ENCODE results near the gene UBASH3A.
"Not testable (repeated sequence)": the region's sequence is repeated elsewhere in the genome, so short reads cannot be mapped to it uniquely, and the experiment has no call there.

The UBASH3A gene

DNA sequence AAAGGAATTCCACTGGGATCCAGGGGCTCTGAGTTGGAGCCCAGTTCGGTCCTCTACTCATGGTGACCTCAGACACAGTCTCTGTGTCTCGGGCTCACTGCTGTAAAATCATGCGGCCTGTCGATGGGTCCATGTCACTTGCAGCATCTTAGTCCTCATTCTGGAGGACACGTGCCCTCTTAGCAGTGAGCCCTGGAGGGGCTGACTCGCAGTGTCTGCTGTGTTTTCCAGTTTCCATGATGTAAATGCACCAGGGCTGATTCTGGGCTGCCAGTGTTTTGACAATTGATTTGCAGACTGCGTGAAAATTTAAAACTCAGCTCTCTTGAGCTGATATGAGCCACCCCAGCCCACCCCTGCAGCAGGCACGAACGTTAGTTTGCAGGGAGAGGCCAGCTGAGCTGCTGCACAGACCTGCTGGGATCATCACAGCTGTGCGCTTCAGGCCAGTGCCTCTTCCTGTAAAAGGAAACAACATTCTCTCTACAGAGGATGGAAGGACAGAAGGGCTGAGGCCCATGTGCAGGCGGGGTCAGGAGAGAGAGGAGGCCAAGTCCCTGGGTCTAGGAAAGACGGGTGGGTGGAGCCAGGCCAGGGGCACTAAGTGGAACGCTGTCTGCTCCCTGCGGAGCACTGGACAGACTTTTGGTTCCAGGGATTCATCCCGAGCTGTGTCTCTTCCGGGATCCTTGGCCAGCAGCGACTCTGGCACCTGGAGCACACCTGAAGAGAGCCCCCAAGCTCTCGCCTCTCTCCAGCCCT, 49.7 kb downstream of the UBASH3A start:
- no peak for DNase-seq

DNA sequence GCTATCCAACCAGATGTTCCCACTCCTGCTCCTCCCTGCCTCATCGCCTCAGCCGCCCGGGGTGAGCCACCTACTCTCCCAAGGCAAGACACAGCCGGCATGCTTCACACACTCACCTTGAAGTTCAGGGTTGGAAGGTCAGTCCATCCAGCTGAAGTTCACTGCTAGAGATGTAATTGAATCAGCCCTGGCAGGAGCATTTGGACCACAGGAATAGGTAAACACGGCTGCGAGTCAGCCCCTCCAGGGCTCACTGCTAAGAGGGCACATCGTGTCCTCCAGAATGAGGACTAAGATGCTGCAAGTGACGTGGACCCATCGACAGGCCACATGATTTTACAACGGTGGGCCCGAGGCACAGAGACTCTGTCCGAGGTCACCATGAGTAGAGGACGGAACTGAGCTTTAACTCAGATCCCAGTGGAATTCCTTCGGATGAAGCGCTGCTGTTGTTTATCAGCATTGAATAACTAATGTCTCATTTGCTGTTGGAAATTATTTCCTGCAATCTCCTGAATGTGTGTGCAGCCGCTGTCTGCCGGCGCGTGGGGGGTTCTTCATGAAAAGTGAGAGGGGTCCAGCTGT, 50.4 kb downstream of the UBASH3A start:
- no peak for DNase-seq

DNA sequence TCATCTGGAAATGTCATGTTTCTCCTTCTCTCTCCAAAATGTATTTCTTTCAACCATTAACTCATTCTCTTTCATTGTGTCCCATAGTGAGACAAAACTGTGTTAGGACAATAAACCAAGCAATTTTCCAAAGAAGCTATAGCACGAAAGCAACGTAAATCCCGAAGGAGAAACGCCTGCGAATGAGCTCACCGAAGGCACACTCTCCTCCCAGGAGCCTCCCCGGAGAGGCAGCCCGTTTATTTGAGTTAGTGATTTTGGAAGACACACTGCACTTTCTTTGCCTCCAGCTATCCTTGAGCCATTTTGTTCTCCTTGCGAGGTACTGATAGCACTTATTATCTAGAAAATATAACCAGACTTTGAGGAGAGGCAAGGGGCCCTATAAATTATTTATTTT, 51.1 kb downstream of the UBASH3A start:
- no peak for DNase-seq

DNA sequence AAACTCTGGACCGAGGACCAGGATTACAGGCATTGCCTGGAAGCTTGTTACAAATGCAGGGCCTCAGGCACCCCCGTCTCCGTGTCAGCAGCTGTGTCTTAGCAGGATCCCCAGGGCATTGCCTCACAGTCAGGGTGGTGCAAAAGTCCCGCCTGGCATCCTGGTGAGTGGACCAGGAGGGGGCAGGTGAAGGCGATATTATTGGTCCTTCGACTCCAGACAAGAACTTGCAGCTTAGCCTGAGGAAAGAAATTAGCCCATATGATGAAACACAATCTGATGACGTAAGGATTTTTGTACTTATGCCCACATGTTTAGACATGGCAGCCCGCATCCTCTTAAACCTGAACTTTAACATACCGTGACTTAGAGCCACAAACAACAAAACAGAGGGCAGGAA, 51.5 kb downstream of the UBASH3A start:
- no peak for DNase-seq

DNA sequence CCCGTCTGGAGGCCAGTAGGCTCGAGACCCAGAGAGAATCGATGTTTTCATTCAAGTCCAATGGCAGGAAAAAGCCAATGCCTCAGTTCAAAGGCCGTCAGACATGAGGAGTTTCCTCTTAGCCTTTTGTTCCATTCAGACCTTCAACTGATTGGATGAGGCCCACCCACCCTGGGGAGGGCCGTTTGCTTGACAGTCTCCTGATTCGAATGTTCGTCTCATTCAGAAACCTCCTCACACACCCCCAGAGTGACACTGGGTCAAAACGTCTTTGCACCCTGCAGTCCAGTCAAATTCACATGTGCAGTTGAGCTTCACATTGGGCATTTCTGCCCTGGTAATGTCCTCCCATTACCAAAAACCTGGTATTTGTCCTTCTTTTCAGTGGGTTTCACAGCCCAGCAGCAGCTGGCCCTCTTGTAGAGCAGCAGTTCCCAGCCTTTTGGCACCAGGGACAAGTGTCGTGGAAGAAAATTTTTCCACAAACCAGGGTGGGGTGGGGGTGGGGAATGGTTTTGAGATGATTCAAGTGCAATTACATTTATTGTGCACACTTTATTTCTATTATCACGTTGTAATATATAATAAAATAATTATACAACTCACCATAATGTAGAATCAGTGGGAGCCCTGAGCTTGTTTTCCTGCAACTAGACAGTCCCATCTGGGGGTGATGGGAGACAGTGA, 52.2 kb downstream of the UBASH3A start:
- no peak for DNase-seq

DNA sequence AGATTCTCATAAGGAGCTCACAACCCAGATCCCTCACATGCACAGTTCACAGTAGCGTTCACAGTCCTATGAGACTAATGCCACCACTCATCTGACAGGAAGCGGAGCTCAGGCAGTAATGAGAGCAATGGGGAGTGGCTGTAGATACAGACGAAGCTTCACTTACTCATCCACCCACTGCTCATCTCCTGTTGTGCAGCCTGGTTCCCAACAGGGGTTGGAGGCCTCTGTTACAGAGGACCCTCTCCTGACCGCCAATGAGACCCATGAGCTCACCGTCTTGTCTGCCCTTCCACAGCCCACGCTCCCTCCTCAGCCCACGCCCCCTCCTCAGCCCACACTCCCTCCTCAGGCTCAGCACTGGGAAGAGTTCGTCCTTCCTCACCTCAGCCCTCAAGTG, 52.8 kb downstream of the UBASH3A start:
- DNase-seq, result peak in 1 of 5 experiments; percentile 64

DNA sequence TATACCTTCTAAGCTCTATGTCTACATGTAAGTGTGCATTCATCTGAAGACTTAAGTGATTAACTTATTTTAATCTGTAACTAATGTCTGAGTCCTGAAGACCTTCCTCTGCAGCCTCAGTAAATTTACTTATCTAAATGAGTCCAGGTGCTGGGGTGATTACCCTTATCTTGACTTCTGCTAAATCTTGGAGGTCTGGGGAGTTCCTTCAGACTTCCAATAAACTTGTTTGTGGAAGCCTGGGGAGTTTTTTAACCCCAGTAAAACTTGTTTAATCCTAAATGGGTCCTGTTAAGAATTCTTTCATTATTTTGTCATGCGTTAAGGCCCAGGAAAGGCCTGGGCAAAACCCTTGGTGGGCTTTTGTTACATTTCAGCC, 55.4 kb downstream of the UBASH3A start:
- no peak for DNase-seq

DNA sequence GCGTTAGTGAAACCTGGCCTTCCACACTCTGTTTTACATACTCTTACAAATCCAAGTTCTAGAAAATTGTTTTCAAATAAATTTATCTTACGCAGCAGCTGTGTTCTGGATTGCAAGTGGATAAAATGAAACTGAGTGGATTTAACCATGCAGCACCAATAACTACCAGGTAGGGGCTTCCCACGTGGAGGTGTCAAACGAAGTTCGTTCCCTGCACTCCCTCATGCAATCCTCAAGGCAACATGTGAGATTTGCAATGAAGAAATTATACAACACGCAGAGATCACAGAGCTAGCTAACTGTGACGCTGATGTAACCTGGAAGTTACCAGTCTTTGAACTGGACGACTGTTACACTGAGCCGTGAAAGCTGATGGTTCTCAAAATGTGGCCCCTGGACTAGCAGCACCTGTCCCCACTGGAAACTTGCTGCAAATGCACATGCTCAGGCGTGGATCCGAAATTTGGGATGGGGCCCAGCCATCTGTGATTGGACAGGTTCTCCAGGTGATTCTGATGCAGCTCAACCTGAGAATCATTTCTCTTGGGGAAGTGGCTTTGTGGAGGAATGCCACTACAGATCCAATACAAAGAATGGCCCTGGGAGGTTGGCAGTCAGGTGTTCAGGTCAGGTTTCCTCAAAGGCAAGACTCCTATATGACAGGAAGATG, 56.0 kb downstream of the UBASH3A start:
- DNase-seq, result no peak

DNA sequence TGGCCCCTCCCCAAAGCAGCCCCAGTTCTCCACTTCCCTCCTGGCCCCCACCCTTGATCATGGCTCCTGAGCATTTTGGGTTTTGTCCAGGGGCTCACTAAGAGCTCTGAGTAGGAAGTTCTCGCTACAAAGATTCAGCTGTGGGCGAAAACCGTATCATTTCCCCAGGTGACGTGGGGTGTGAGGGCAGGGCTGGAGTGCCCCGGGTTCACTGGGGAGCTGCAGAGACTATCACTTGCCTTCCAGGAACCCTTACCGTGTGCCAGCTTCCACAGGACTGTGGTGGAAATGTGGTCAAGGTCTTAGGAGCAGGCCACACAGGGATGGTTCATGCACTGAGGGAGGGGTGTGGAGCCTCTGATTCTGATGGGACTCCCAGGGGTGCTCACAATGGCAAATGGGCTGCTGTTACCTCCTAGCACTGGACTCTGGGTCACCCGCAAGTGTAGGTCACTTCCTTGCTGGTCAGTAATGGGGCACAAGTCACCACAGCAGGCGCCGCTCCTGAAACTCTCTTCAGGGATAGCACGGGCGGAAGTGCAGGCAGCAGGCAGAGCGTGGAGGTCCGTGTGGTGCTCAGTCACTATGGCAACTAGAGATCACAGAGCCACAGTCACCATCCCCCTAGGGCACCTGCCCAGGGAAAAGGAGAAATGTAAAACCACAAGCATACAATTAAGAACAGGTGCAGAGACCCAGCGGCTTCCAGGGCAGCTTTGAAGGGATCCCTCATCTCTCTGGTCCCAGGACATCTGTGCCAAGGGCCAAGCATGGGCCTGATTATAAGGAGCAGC, 56.9 kb downstream of the UBASH3A start:
- DNase-seq, result peak in 1 of 5 experiments; percentile 36

DNA sequence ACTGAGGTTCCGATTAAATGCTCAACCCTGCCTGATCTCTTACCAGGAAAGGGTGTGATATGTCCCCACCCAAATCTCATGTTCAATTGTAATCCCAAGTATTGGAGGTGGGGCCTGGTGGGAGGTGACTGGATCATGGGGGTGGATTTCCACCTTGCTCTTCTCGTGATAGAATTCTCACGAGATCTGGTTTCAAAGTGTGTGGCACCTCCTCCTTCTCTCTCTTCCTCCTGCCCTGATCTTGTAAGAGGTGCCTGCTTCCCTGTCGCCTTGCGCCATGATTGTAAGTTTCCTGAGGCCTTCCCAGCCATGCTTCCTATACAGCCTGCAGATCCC, 57.5 kb downstream of the UBASH3A start:
- DNase-seq, result no peak

DNA sequence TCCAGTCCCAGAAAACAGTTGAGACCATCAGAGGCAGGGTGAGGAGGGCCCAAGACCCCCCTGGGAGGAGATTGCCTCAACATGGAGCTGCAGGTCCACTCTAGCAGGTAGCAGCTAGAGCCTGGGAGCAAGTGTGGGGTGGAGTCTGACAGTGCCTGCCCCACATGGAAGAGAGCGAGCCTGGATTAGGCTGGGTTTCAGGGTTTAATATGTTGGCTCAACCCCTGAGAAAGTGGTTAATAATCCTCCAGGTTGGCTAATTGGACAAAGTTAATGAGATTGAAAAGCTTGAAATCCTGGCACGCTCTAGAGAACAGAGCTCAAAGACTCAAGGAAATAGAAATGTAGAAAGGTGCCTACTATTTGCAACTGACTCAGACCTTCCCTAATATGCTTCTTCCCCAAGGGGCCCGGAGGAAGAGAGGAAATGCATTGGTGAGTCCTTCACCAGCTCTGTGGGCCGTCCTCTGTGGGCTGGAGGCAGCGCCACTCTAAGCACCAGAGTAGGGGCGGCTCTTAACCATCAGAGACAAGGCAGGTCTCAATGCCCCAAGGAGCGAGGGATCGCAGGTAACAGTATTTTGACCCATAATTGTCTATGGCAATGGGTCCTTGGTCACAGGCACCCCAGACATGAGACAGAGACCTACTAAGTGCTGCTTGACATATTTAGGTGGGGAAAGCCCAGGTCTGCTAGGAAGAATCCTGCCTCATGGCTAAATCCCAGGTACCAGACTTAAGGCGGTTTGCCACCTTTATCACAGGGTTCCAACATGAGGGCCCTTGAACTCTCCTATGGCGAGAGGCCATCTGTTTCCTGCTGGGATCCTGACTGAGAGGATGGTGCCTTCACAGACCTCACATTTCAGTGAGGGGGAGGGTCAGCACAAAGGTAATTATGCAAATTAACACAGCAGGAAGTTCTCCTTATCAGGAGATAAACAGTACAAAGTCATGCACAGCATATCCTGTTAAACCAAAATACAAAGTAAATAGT, 58.5 kb downstream of the UBASH3A start:
- no peak for DNase-seq

DNA sequence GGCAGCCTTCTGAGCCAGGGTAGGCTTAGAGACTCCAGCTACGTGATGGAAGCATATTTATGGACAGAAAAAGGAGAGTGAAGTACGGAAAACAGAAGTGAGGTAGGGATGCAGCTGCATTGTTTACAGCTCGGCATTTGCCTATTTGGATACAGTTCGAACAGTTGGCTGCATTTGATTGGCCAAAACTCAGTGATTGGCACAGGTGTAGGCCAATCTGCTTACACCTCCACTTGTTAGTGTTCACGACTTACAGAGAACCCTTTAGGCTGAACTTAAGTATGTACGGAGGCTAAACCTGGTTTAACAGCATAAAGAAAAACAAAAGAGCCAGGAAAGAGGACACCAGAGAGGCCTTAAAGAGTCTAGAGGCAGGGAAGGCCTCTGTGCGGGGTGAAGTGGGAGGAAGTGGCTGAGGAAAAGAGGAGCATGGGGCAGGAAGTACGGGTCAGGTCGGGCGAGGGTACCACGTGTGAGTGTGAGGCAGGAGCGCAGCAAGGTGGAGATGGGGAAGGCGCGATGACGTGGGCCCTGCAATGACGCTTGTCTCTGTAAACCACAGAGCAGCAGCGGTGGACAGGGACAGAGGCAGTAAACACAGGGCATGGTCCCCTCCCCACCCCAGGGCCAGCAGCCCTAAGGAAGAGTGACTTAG, 60.3 kb downstream of the UBASH3A start:
- peak in 4 of 5 experiments; percentile 32 to 83 (median 70) for DNase-seq

DNA sequence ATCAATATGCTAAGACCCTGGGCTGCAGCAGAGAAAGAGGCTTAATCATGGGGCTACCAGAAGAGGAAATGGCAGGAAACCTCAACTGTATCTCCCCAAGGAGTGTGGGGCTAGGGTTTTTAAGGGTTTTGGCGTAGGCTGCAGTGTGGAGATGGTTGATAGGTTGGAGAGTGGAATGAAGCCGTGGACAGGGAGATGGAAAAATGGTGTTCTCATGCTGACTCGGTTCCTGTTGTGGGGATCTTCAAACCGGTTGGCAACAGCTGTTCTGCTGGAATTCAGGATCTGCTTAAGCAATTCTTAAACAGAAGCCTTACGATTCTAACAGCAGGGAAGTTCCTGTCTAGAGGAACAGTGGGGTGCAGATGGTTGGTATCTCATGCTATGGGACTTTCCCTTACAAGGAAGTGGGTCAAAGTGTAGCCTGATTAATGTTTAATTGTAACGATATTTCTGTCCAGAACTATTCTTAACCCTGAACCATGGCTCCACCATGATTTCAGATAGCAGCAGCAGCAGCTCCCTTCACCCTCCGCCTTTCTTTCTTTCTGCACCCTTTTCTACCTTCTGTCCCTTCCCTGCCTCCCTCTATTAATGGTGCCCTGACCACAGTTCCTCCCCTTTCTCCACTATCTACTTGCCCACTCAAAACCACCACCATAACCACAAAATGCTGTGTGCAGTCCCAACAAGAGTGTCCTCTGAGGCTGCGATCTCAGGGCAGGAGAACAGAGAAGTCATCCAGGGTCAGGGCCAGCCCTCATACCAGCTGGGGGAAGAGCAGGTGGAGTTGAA, 61.5 kb downstream of the UBASH3A start:
- DNase-seq, result no peak

DNA sequence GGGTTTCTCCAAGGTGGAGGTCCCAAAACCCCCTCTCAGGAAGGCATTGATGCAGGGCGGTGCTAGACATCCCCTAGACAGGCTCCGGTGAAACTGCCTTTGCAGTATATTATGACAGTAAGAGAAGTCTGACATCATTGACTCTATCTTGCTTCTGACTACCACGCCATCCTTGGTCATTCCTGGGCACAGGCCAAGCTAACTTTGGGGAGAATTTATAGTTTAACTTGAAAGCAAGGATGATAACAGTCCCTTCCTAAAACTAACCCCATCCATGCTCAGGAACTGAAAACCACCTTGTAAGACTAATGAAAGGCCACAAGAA, 62.1 kb downstream of the UBASH3A start:
- no peak for DNase-seq

DNA sequence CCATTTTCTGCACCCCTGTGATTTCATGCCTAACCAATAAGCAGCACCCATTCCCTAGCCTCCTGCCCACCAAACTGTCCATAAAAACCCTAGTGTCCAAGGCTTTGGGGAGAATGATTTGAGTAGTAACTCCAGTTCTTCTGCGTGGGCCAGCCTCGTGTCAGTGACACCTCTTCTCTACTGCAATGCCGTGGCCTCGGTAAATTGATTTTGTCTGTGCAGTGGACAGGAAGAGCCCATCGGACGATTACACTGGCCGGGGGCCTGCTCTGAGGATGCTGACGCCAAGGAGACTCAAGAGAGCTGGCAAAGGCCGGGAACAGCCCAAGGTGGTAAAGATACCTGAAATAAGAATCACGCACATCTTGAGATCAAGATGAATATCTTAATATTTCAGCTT, 63.0 kb downstream of the UBASH3A start:
- DNase-seq, result no peak

DNA sequence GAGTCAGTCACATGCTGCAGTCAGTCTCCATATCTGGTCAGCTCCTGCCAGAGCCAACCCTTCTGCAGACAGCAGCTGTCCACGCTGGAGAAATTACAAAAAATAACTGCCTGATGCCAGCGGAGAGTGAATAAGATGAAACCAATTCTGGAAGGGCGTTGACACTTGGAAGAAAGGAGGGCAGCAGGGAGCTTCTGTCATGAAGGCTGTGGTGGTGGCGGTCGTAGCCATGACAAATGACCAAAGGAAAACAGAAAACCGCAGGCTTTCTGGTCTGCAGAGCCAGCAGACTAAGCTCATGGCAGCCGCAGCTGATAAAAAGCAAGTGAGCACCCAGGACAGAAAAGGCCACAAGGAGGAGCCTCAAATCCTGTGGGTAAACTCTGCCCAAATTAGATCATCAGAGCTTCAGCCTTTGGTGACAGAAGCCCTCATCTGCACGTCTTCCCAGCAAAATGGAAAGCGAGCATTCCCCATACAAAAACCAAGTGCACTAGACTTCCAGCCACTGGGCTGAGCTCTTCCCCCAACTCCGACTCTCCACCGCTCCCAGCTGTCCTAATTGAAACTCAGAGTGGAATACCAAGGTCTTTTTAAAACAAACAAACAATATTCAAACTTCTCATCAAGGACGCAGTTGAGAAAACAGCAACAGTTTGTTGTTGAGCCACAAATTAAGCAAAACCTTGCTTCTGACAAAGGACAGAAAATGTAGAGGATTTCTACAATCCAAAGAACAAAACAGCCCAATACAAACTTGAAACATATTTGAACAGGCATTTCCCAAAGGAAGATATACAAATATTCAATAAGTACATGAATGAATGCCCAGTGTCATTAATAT, 63.7 kb downstream of the UBASH3A start:
- DNase-seq, result peak in 1 of 5 experiments; percentile 30

DNA sequence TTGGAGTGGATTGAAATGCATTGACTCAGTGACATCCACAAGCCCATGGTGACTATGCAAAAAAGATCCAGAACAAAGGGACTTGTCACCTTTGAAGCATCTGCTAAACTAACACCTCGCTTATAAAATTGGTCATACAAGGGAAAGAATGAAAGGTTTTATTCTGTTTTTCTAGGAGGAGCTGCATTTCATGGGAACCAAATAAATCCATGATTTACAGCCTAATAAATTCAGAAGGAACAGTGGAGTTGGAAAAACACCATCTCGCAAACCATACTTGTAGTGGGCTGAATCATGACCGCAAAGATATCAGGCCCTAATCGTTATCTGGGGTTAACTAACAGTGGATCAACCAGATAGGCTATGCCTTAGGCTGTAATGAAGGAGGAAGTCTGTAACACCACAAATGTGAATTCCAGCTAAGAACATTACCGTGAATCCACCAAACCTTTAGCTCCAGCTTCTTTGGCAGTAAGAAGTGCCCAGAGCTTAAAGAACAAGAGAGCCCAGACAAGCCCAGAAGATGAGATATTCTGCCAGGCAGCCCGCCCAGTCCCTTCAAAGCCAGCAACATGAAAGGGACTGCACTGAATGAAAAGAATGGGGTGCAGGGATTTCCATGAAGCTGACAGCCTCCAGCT, 64.9 kb downstream of the UBASH3A start:
- no peak for DNase-seq

DNA sequence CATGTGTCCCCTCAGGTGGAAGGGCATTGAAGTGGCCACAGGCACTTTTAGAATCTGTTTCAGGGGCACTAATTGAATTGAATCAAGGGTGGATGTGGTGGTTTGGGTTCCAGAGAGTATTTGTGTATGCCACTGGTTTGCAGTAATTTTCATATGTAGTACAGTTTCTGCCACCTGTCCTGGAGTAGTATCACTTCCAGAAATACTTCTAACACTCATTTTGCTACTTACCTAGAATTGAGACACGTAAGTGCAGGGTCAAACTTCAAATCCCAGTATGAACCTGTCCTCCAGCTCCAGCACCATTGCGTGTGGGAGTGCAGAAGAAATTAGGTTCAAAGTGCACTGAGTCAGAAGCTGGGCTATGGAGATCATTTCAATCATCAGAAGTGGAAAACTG, 65.6 kb downstream of the UBASH3A start:
- DNase-seq, result no peak

DNA sequence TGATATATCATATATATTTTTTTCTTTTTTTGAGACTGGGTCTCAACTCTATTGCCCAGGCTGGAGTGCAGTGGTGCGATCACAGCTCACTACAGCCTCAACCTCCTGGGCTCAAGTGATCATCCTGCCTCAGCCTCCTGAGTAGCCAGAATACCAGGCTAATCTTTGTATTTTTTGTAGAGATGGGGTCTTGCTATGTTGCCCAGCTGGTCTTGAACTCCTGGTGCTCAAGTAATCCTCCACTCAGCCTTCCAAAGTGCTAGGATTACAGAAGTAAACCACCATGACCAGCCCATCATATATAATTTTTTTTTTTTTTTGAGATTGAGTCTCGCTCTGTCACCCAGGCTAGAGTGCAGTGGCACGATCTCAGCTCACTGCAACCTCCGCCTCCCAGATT, 66.0 kb downstream of the UBASH3A start:
- not testable (repeated sequence) for DNase-seq

Data from T-helper 2 cell (primary cell).